ENCODE measurements around the gene TRIP6.

Gene TRIP6

DNA sequence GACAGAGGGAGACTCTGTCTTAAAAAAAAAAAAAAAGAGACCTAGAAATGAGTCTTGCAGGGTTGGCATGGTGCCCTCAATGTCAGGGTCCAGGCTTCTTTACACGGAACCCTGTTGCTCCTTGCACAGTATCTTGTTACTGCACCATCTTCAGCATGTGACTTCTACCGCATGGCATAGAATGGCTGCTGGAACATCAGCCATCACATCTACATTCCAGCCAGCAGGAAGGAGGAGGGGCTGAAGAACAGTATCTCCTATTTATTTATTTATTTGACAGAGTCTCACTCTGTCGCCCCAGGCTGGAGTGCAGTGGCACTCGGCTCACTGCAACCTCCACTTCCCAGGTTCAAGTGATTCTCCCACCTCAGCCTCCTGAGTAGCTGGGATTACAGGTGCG is 32.2 kb downstream of the TRIP6 start:
- Histone ChIP-seq H4K8ac (ENCODE audit: low read depth, low read length) (no peak overlapping the region), H3K27ac (replicated peaks; ENCODE audit: low read length) (no peak overlapping the region), H3K23ac (ENCODE audit: low read depth, low read length, poor library complexity) (no peak overlapping the region), H3K4me2 (ENCODE audit: insufficient read depth, low read length, poor library complexity, severe bottlenecking) (no peak overlapping the region), H3K4me1 (ENCODE audit: control insufficient read depth in 2 of 2, insufficient read depth in 1 of 2, low read depth in 1 of 2, low read length in 2 of 2) (peaks cover 6 to 8% of the 10 kb centered on the region in 2 donors), H3K36me3 (replicated peaks in 1 of 2; ENCODE audit: control insufficient read depth in 2 of 2, insufficient read depth in 2 of 2, low read length in 2 of 2) (no peaks in the 10 kb centered on the region), H3K4ac (ENCODE audit: low read length) (no peak overlapping the region), H3K79me1 (ENCODE audit: low read depth, low read length) (no peaks in the 10 kb centered on the region), H2BK5ac (ENCODE audit: low read length) (no peak overlapping the region), H3K4me3 (ENCODE audit: low read length in 2 of 2) (no peak overlapping the region), H3K18ac (ENCODE audit: low read length) (no peak overlapping the region), H4K91ac (ENCODE audit: low read depth, low read length, poor library complexity) (no peak overlapping the region), H2AK5ac (ENCODE audit: low read depth, low read length) (no peak overlapping the region), H3K9ac (ENCODE audit: low read depth, low read length, poor library complexity) (no peak overlapping the region), H2AFZ (ENCODE audit: low read length) (no peak overlapping the region), H2BK15ac (ENCODE audit: low read length) (no peak overlapping the region), H2BK120ac (ENCODE audit: low read depth, low read length) (no peak overlapping the region), H2BK12ac (ENCODE audit: low read length) (no peak overlapping the region), H3K27me3 (ENCODE audit: control insufficient read depth in 3 of 3, insufficient read depth in 3 of 3, low read depth in 1 of 3, low read length in 3 of 3) (peaks cover 15 to 26% (median 24%) of the 10 kb centered on the region in 3 experiments), H3K9me3 (replicated peaks in 1 of 2; ENCODE audit: control insufficient read depth in 2 of 2, insufficient read depth in 1 of 2, low read depth in 1 of 2, low read length in 2 of 2) (no peaks in the 10 kb centered on the region), H3K14ac (ENCODE audit: low read length) (no peak overlapping the region)
- WGBS, 2 donors (ENCODE audit: extremely low coverage in 2 of 2, insufficient read length in 2 of 2, insufficient replicate concordance in 1 of 2) = no CpG with 5 or more reads among the region's 5 CpGs
- no peak for DNase-seq (ENCODE audit: low spot score)

- Histone ChIP-seq H2BK5ac (ENCODE audit: low read length) (no peak overlapping the region), H3K4ac (ENCODE audit: low read length) (no peak overlapping the region), H2BK12ac (ENCODE audit: low read length) (no peak overlapping the region), H2AFZ (ENCODE audit: low read length) (no peak overlapping the region), H3K4me3 (ENCODE audit: low read length in 2 of 2) (no peak overlapping the region), H3K4me1 (ENCODE audit: control insufficient read depth in 2 of 2, insufficient read depth in 1 of 2, low read depth in 1 of 2, low read length in 2 of 2) (peaks cover 4 to 5% of the 10 kb centered on the region in 2 donors), H2AK5ac (ENCODE audit: low read depth, low read length) (peak overlapping the region; percentile 37), H3K4me2 (ENCODE audit: insufficient read depth, low read length, poor library complexity, severe bottlenecking) (no peak overlapping the region), H3K27me3 (ENCODE audit: control insufficient read depth in 3 of 3, insufficient read depth in 3 of 3, low read depth in 1 of 3, low read length in 3 of 3) (peaks cover 9 to 22% (median 17%) of the 10 kb centered on the region in 3 experiments), H3K9ac (ENCODE audit: low read depth, low read length, poor library complexity) (no peak overlapping the region), H4K8ac (ENCODE audit: low read depth, low read length) (no peak overlapping the region), H3K79me1 (ENCODE audit: low read depth, low read length) (no peaks in the 10 kb centered on the region), H3K36me3 (replicated peaks in 1 of 2; ENCODE audit: control insufficient read depth in 2 of 2, insufficient read depth in 2 of 2, low read length in 2 of 2) (no peaks in the 10 kb centered on the region), H3K27ac (replicated peaks; ENCODE audit: low read length) (no peak overlapping the region), H2BK15ac (ENCODE audit: low read length) (no peak overlapping the region), H4K91ac (ENCODE audit: low read depth, low read length, poor library complexity) (no peak overlapping the region), H3K14ac (ENCODE audit: low read length) (peak overlapping the region; percentile 17), H3K9me3 (replicated peaks in 1 of 2; ENCODE audit: control insufficient read depth in 2 of 2, insufficient read depth in 1 of 2, low read depth in 1 of 2, low read length in 2 of 2) (no peaks in the 10 kb centered on the region), H2BK120ac (ENCODE audit: low read depth, low read length) (no peak overlapping the region), H3K23ac (ENCODE audit: low read depth, low read length, poor library complexity) (no peak overlapping the region), H3K18ac (ENCODE audit: low read length) (peak overlapping the region; percentile 64)
- DNase-seq (ENCODE audit: low spot score) = no peak
- no CpG with 5 or more reads among the region's 2 CpGs for WGBS, 2 donors (ENCODE audit: extremely low coverage in 2 of 2, insufficient read length in 2 of 2, insufficient replicate concordance in 1 of 2)
Observed at GRCh38 chr7:100900978-100901377, 33.8 kb downstream of the TRIP6 start.

DNA sequence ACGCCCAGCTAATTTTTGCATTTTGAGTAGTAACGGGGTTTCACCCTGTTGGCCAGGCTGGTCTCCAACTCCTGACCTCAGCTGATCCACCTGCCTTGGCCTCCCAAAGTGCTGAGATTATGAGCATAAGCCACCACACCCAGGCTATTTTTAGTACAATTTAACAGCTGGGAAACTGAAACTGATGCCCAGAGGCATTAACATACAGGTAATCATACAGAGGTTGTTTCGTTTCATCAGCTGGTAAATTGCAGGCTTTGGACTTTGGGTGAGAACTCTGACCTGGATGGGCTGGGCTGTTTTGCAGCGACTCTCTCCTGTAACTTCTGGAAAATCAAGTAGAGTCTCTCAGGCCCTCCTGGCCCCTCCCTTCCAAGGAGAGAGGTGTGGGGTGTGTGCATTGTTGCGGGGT is 34.7 kb downstream of the TRIP6 start:
- no peak overlapping the region for H3K27ac ChIP-seq (replicated peaks; ENCODE audit: low read length)
- no peak overlapping the region for H2AFZ ChIP-seq (ENCODE audit: low read length)
- H3K18ac ChIP-seq (ENCODE audit: low read length) = no peak overlapping the region
- H3K14ac ChIP-seq (ENCODE audit: low read length) = no peak overlapping the region
- peaks cover under 1 to 14% (median 7%) of the 10 kb centered on the region in 3 experiments for H3K27me3 ChIP-seq (ENCODE audit: control insufficient read depth in 3 of 3, insufficient read depth in 3 of 3, low read depth in 1 of 3, low read length in 3 of 3)
- H2AK5ac ChIP-seq (ENCODE audit: low read depth, low read length) = no peak overlapping the region
- H2BK120ac ChIP-seq (ENCODE audit: low read depth, low read length) = no peak overlapping the region
- H3K4me3 ChIP-seq (ENCODE audit: low read length in 2 of 2) = no peak overlapping the region
- H3K9ac ChIP-seq (ENCODE audit: low read depth, low read length, poor library complexity) = no peak overlapping the region
- no peak overlapping the region for H4K91ac ChIP-seq (ENCODE audit: low read depth, low read length, poor library complexity)
- no peak overlapping the region for H3K4me2 ChIP-seq (ENCODE audit: insufficient read depth, low read length, poor library complexity, severe bottlenecking)
- no peak overlapping the region for H4K8ac ChIP-seq (ENCODE audit: low read depth, low read length)
- H3K4ac ChIP-seq (ENCODE audit: low read length) = no peak overlapping the region
- H3K4me1 ChIP-seq (ENCODE audit: control insufficient read depth in 2 of 2, insufficient read depth in 1 of 2, low read depth in 1 of 2, low read length in 2 of 2) = no peaks in the 10 kb centered on the region
- no peak overlapping the region for H2BK15ac ChIP-seq (ENCODE audit: low read length)
- H3K36me3 ChIP-seq (replicated peaks in 1 of 2; ENCODE audit: control insufficient read depth in 2 of 2, insufficient read depth in 2 of 2, low read length in 2 of 2) = no peaks in the 10 kb centered on the region
- H2BK5ac ChIP-seq (ENCODE audit: low read length) = no peak overlapping the region
- H3K79me1 ChIP-seq (ENCODE audit: low read depth, low read length) = no peaks in the 10 kb centered on the region
- WGBS, 2 donors (ENCODE audit: extremely low coverage in 2 of 2, insufficient read length in 2 of 2, insufficient replicate concordance in 1 of 2) = no CpG with 5 or more reads among the region's 5 CpGs
- H2BK12ac ChIP-seq (ENCODE audit: low read length) = no peak overlapping the region
- no peak overlapping the region for H3K23ac ChIP-seq (ENCODE audit: low read depth, low read length, poor library complexity)
- DNase-seq (ENCODE audit: low spot score) = no peak
- peaks cover 0 to 2% of the 10 kb centered on the region in 2 donors for H3K9me3 ChIP-seq (replicated peaks in 1 of 2; ENCODE audit: control insufficient read depth in 2 of 2, insufficient read depth in 1 of 2, low read depth in 1 of 2, low read length in 2 of 2)

DNA sequence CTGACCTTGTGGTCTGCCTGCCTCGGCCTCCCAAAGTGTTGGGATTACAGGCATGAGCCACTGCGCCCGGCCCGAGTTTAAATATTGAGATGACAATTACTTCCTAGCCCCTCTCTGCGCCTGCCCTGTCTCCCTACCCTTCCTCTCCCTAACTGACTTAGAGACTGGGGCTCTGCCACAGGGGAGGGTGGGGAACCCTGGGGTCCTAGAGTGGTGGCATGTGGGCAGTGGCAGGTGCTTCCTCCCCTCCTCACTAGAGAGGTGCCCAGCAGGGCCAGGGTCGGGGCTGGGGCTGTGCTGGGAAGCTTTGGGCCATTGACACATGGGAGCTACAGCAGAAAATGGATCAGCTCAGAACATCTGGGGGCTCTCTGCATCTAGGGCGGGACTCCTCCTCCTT is 35.5 kb downstream of the TRIP6 start:
- Histone ChIP-seq H3K4me1 (ENCODE audit: control insufficient read depth in 2 of 2, insufficient read depth in 1 of 2, low read depth in 1 of 2, low read length in 2 of 2) (no peaks in the 10 kb centered on the region), H3K18ac (ENCODE audit: low read length) (no peak overlapping the region), H2BK120ac (ENCODE audit: low read depth, low read length) (no peak overlapping the region), H3K36me3 (replicated peaks in 1 of 2; ENCODE audit: control insufficient read depth in 2 of 2, insufficient read depth in 2 of 2, low read length in 2 of 2) (no peaks in the 10 kb centered on the region), H3K9me3 (replicated peaks in 1 of 2; ENCODE audit: control insufficient read depth in 2 of 2, insufficient read depth in 1 of 2, low read depth in 1 of 2, low read length in 2 of 2) (peaks cover 0 to 2% of the 10 kb centered on the region in 2 donors), H3K23ac (ENCODE audit: low read depth, low read length, poor library complexity) (no peak overlapping the region), H3K4me2 (ENCODE audit: insufficient read depth, low read length, poor library complexity, severe bottlenecking) (no peak overlapping the region), H3K4ac (ENCODE audit: low read length) (no peak overlapping the region), H3K9ac (ENCODE audit: low read depth, low read length, poor library complexity) (no peak overlapping the region), H3K14ac (ENCODE audit: low read length) (no peak overlapping the region), H4K91ac (ENCODE audit: low read depth, low read length, poor library complexity) (no peak overlapping the region), H2BK12ac (ENCODE audit: low read length) (no peak overlapping the region), H3K79me1 (ENCODE audit: low read depth, low read length) (no peaks in the 10 kb centered on the region), H2BK5ac (ENCODE audit: low read length) (no peak overlapping the region), H3K27ac (replicated peaks; ENCODE audit: low read length) (no peak overlapping the region), H4K8ac (ENCODE audit: low read depth, low read length) (no peak overlapping the region), H2BK15ac (ENCODE audit: low read length) (no peak overlapping the region), H3K27me3 (ENCODE audit: control insufficient read depth in 3 of 3, insufficient read depth in 3 of 3, low read depth in 1 of 3, low read length in 3 of 3) (peaks cover 0 to 9% (median 3%) of the 10 kb centered on the region in 3 experiments), H2AFZ (ENCODE audit: low read length) (no peak overlapping the region), H2AK5ac (ENCODE audit: low read depth, low read length) (no peak overlapping the region), H3K4me3 (ENCODE audit: low read length in 2 of 2) (no peak overlapping the region)
- no CpG with 5 or more reads among the region's 7 CpGs for WGBS, 2 donors (ENCODE audit: extremely low coverage in 2 of 2, insufficient read length in 2 of 2, insufficient replicate concordance in 1 of 2)
- no peak for DNase-seq (ENCODE audit: low spot score)

All from neuronal stem cell (in vitro differentiated cells).